Astrocyte of the cerebellum (primary cell): ENCODE measurements around the gene HJV.
A peak's percentile ranks its signal among the peaks of the same experiment; 100 is the strongest.

Experiments
- DNase-seq: peaks from one replicate; pipeline ENCODE4 v3.0.0-alpha.2; 2011; ENCODE audit warnings: low read depth
- H3K4me3 ChIP-seq: 2 replicates; pipeline ENCODE4 v1.5.1; 2011; ENCODE audit warnings: mild to moderate bottlenecking, low read depth, low read length, moderate library complexity
- CTCF ChIP-seq: IDR thresholded peaks from 2 replicates; pipeline ENCODE4 v1.5.1; 2012; ENCODE audit warnings: low read length, low read depth, moderate library complexity, mild to moderate bottlenecking; ENCODE audit errors: missing control alignments
- in situ Hi-C: cut with HindIII; loops from 2 replicates; pipeline ENCODE4 v1.10.0; 2017; ENCODE audit warnings: low sequenced_read_pairs

Gene HJV

GRCh38 chr1:145995148-145995881, 26.2 kb downstream of the HJV start:
- in situ Hi-C loops, result no loop called here
- no peak for DNase-seq
- no peak for TF ChIP-seq CTCF
- peak overlapping the region; percentile 65 for H3K4me3 ChIP-seq

GRCh38 chr1:145994391-145995120, 27.0 kb downstream of the HJV start:
- TF ChIP-seq CTCF, result no peak
- H3K4me3 ChIP-seq, result peak overlapping the region; percentile 65
- in situ Hi-C loops, result no loop called here
- no peak for DNase-seq

- DNase-seq, result no peak
- TF ChIP-seq CTCF, result no peak
- peak overlapping the region; percentile 65 for H3K4me3 ChIP-seq
- in situ Hi-C loops, result no loop called here
These were observed 27.7 kb downstream of the HJV start for GRCh38 chr1:145993618-145994390.

- TF ChIP-seq CTCF, result no peak
- H3K4me3 ChIP-seq, result peak overlapping the region; percentile 65
- in situ Hi-C loops, result no loop called here
- no peak for DNase-seq
These were observed 28.4 kb downstream of the HJV start for GRCh38 chr1:145992958-145993617.

GRCh38 chr1:145992502-145992936, 29.0 kb downstream of the HJV start:
- in situ Hi-C loops, result no loop called here
- H3K4me3 ChIP-seq, result peak overlapping the region; percentile 65
- no peak for TF ChIP-seq CTCF
- DNase-seq, result no peak
